Motor neuron (in vitro differentiated cells): ENCODE results near the gene BCKDHB. TPM values are rescaled to one million over a fixed set of nuclear protein-coding genes. Genes with fewer than 3 reads are reported as not detected.
A peak's percentile ranks its signal among the peaks of the same experiment; 100 is the strongest.
"Not testable (repeated sequence)": the region's sequence is repeated elsewhere in the genome, so short reads cannot be mapped to it uniquely, and the experiment has no call there.

Experiments
- ATAC-seq, 8 experiments: fragments of 200-7000 bp; cut with Tn5 transposase; replicated peaks in 6 of 8; 2 replicates each; pipeline ENCODE4 v1.8.0; 2021; ENCODE audit warnings: mild to moderate bottlenecking in 8 of 8, moderate library complexity in 8 of 8
- H3K27ac ChIP-seq, 2 donors: fragments of 250-450 bp; sonication (Bioruptor Pico); 2 replicates each; pipeline ENCODE4 v1.9.0; 2021; ENCODE audit warnings: antibody characterized with exemption in 2 of 2, mild to moderate bottlenecking in 2 of 2, moderate library complexity in 1 of 2
- H3K4me1 ChIP-seq, 2 donors: fragments of 250-450 bp; sonication (Bioruptor Pico); replicated peaks in 1 of 2; 2 replicates each; pipeline ENCODE4 v1.6.1; 2021; ENCODE audit warnings: antibody characterized with exemption in 2 of 2, mild to moderate bottlenecking in 2 of 2, moderate library complexity in 1 of 2
- H3K4me3 ChIP-seq, 5 donors: fragments of 250-450 bp; sonication (Bioruptor Pico); 2 replicates each; pipeline ENCODE4 v1.9.0; 2021; ENCODE audit warnings: antibody characterized with exemption in 5 of 5, mild to moderate bottlenecking in 5 of 5, moderate library complexity in 4 of 5
- WGBS, 10 experiments: fragments of 450-650 bp; shearing (Covaris generic); methylation state at CpG; one replicate each; pipeline ENCODE4 v1.0.0; 2022; 5-methylcytosine and 5-hydroxymethylcytosine counted together
- in situ Hi-C, 9 experiments: fragments of 400-800 bp; cut with MboI; loops; one replicate each; pipeline ENCODE4 v1.15.0; 2021; ENCODE audit warnings: low sequenced_read_pairs in 9 of 9, low pct_unique_long_range_greater_than_20kb in 2 of 9; ENCODE audit not compliant: unreplicated experiment in 9 of 9
- total RNA-seq, 8 experiments: library from RNA; unstranded; fragments of 300-600 nt; gene quantifications; 2 replicates each; pipeline versions ENCODE4 v1.2.3 to v1.2.4, GENCODE V29; 2022

BCKDHB gene
- total RNA-seq, 8 experiments from 2014 or later: 7.5 to 37.2 (median 10.4) TPM

DNA sequence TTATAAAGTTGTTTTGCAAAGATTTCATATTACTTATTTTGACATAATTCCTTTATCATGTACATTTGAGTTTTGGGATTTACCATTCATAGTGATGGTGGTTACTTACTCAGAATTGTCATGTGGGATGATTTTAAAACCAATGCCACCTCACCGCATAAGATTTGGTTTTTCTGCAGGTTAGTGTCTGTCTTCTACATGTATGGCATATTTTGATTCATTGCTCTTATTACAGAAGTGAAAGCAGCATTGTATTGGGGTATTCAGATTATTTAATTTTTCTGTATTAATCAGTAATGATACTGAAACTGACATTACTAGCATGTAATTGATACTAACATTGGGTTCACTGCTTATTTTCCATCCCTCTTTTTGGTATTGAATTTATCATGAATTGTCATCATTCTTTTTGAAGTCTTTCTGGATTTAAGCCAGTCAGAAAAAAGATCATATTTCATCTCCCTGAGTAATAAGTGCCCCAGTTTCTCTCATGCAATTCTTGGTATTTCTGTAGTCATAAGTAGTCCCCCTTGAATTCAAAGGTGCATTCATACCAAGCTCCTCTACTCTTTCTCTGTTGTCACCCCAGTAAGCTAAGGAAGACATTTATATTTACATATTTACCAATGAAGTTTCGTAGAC is 176.6 kb downstream of the BCKDHB start:
- no peak for ATAC-seq
- Histone ChIP-seq H3K27ac (no peak overlapping the region), H3K4me3 (no peak overlapping the region), H3K4me1 (no peaks in the 10 kb centered on the region)
- in situ Hi-C loops: no loop called here
- 80 to 100% (median 98%) methylated on average over 1 to 2 of the region's 2 CpGs; no CpG with 5 or more reads in 2 of the 10 experiments for whole genome bisulfite sequencing, 10 experiments

DNA sequence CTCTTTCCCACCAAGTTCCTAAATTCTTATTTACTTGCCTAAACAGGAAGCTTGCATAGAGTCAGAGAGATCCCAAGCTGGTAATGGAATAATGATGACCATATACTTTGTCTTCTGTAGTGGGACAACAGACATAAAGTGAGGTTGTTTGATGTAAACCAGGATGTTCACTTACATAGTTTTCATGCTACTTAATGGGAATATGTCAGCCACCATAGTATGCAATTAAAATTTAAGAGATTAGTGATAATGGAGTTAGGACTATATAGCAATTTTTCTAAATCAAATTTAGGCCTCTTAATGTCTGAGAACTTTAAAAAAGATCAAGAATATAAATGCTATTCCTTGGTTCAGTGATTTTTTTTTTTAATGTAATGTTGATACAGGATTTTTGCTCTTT is 180.6 kb downstream of the BCKDHB start:
- Histone ChIP-seq H3K4me3 (no peak overlapping the region), H3K27ac (no peak overlapping the region), H3K4me1 (no peaks in the 10 kb centered on the region)
- in situ Hi-C loops: no loop called here
- no peak for ATAC-seq

DNA sequence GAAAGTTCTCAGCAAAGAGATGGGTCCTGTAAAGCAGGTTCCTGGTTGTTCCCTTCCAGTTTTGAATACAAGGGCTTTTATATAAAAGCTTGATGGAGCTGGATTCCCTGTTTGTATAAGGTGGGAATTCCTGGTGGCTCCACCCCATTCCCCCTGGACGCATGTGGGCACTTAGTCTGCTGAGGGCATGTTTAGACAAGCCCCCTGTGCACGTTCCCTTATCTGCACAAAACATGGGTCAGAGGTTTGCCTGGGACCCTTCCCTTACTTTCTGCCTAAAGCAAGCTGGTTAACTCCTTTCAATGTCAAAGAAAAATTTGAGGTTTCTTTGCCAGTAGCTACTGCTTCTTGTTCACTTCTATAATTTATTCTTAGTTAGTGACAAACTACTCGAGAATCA is 181.1 kb downstream of the BCKDHB start:
- H3K27ac ChIP-seq: no peak overlapping the region
- 37 to 100% (median 85%) methylated on average over 1 to 3 of the region's 3 CpGs for WGBS, 10 experiments
- no peaks in the 10 kb centered on the region for H3K4me1 ChIP-seq
- no peak overlapping the region for H3K4me3 ChIP-seq
- in situ Hi-C loops: no loop called here
- no peak for ATAC-seq

DNA sequence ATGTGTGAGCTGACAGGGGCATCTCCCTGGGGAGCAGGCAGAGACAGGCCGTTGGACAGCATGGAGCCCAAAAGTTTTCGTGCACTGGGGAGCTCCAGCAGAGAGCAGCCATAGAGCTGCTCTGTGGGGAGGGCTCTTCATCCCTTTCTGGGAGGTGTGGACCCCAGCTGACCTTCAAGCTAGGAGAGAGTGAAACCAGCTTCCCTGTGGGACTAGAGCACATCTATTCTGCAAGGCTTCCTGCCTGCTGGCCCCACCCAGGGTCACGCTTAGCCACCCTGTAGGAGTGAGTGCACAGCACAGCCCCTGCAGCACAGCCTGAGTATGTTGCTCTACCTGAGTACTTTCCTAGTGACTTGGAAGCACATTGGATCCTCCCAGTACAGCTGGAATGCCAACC is 183.3 kb downstream of the BCKDHB start:
- Histone ChIP-seq H3K4me3 (no peak overlapping the region), H3K27ac (no peak overlapping the region), H3K4me1 (no peaks in the 10 kb centered on the region)
- 0 to 100% (median 67%) methylated on average over 1 to 2 of the region's 3 CpGs; no CpG with 5 or more reads in 5 of the 10 experiments for WGBS, 10 experiments
- ATAC-seq: no peak
- in situ Hi-C loops: no loop called here

DNA sequence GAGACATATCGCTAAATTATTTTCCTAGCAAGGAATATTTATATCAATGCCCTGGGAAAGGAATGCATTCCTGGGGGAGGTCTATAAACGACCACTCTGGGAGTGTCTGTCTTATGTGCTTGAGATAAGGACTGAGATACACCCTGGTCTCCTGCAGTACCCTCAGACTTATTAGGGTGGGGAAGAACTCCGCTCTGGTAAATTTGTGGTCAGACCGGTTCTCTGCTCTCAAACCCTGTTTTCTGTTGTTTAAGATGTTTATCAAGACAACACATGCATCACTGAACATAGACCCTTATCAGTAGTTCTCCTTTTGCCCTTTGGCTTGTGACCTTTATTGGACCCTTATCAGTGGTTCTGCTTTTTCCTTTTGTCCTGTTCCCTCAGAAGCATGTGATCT is 188.1 kb downstream of the BCKDHB start:
- H3K4me1 ChIP-seq, H3K4me3 ChIP-seq, H3K27ac ChIP-seq, ATAC-seq, in situ Hi-C loops: not testable (repeated sequence)
- 80 to 100% (median 97%) methylated on average over 1 to 4 of the region's 4 CpGs; no CpG with 5 or more reads in 2 of the 10 experiments for WGBS, 10 experiments

DNA sequence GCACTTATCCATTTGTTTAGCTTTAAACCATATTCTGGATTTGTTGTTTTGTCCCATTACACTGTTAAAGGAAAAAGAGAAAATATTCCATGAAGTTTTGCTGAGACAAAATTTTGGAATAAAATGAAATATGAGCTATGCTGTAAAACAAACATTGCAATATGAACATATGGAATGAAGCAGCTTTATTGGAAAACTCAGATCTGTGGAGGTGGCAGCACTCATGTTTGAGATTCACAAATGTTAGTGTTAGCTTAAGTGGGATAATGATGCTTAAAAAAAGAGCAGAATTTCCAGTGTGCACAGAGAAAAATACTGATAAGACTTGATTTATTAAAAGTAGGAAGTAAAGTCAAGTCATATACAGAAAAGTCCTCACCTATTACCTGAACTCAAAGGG is 196.2 kb downstream of the BCKDHB start:
- Histone ChIP-seq H3K4me3 (no peak overlapping the region), H3K4me1 (no peaks in the 10 kb centered on the region), H3K27ac (no peak overlapping the region)
- in situ Hi-C loops: no loop called here
- ATAC-seq: no peak

DNA sequence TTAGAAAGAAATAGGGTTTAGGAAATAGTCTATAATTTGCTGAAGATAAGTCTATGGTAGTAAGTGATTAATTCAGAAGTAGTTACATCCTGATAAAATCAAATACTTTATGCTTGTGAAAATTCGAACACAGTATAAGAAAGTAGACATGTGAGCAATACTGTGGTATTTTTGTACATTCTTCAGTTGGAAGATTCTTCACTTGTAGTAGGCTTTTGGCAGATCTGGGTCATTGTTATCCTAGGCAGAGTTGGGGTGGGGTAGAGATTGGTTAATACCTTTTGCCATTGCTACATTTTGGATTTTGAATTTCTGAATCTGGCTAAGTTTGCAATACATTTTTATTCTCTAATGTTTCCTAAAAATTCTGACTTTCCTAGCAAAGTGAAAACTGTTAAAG is 197.5 kb downstream of the BCKDHB start:
- Histone ChIP-seq H3K27ac (no peak overlapping the region), H3K4me3 (no peak overlapping the region), H3K4me1 (no peaks in the 10 kb centered on the region)
- ATAC-seq: no peak
- in situ Hi-C loops: no loop called here
- WGBS, 10 experiments: 0 to 80% (median 30%) methylated on average over 1 of the region's 1 CpG

DNA sequence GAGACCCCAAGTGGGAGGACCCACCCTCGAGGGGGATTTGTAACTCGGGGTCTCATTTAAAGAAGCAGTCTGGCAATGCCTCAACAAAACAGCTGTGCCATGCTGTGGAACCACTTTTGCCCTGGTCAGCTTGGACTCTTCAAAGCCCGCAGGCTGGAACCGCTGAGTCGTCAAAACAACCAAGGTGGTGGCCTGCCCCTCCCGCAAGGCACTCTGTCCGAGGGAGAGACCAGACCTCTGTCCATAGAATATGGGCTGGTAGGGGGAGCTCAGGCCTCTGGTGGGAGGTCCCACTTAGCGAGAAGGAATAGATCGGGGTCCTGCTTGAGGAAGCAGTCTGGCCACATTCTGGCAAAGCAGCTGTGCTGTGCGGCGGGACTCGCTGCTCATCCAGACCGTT is 208.1 kb downstream of the BCKDHB start:
- WGBS, 10 experiments: 50 to 100% (median 80%) methylated on average over 1 to 2 of the region's 13 CpGs; no CpG with 5 or more reads in 5 of the 10 experiments
- in situ Hi-C loops: no loop called here
- Histone ChIP-seq H3K27ac (no peak overlapping the region), H3K4me1 (peaks cover 4 to 6% of the 10 kb centered on the region in 2 donors), H3K4me3 (no peak overlapping the region)
- no peak for ATAC-seq

DNA sequence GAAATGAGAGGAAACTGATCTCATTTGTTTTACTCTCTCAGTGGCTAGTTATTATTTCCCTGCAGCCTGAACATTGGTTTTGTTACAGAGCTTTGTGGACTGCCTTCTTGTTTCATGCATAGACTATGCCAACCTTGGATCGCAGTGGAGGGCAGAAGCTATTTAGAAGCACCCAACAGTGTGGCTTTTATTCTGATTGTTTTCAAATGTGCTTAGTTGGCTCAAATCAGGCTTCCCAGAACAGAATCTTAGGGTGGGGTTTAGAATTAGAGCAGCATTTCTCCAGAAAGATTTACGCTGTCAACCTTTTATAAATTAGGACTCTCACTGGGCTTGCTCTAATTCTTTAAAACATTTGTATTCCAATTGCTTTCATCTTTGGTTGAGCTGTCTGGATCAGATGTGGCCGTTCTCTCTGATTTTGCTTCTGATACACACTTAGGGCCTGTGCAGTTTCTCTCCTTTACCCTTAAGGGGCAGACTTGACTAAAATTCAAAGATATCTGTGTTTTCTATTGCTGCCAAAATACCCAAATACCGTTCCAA is 210.3 kb downstream of the BCKDHB start:
- H3K27ac ChIP-seq: no peak overlapping the region
- in situ Hi-C loops: no loop called here
- H3K4me3 ChIP-seq: no peak overlapping the region
- 14 to 60% (median 41%) methylated on average over 1 to 4 of the region's 4 CpGs; no CpG with 5 or more reads in 2 of the 10 experiments for WGBS, 10 experiments
- H3K4me1 ChIP-seq: peaks cover 4 to 6% of the 10 kb centered on the region in 2 donors
- ATAC-seq: peak; percentile 40 to 81 (median 76)

DNA sequence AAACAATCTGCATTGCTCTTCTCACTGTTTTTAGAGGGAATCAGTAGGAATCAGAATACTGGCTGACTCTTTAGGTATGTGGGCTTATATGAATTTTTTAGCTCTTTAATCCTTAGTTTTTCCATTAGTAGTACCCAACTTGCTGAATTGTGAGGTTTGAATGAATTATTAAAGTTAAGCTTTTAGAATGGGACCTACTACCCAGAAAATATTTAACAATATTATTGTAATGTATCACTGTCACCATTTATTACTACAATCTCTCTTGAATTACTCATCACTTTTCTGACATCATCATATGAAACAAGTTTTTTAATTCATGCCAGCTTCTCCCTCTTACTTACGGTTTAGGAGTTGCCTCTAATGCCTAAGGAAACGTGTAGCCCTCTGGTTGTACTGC is 212.7 kb downstream of the BCKDHB start:
- H3K27ac ChIP-seq: no peak overlapping the region
- in situ Hi-C loops: no loop called here
- no peak overlapping the region for H3K4me3 ChIP-seq
- ATAC-seq: peak in 2 of 8 experiments; percentile 14 to 19
- peaks cover 4 to 6% of the 10 kb centered on the region in 2 donors for H3K4me1 ChIP-seq
- WGBS, 10 experiments: 0 to 100% (median 86%) methylated on average over 1 to 2 of the region's 2 CpGs; no CpG with 5 or more reads in 3 of the 10 experiments

DNA sequence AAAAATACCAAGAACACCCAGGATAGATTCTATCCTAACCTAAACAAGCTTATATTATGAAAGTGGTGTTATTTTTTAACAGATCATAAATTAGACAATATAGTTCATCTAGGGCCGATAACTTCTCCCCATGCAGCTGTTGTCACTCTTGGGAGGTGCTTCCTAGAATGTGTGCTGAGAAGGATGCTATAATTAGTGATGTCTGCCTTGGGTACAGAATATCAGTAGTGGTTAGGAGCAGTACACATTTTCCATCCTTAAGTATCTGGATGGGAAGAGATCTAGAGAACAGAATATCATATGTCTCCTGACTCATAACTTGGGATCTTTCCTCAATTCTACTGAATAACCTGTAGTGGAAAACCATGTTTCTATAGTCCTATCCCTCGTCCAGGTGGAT is 214.5 kb downstream of the BCKDHB start:
- in situ Hi-C loops: no loop called here
- ATAC-seq: no peak
- Histone ChIP-seq H3K4me1 (peaks cover 4 to 6% of the 10 kb centered on the region in 2 donors), H3K27ac (no peak overlapping the region), H3K4me3 (no peak overlapping the region)
- WGBS, 10 experiments: 88 to 100% (median 100%) methylated on average over 1 to 2 of the region's 2 CpGs; no CpG with 5 or more reads in 2 of the 10 experiments

DNA sequence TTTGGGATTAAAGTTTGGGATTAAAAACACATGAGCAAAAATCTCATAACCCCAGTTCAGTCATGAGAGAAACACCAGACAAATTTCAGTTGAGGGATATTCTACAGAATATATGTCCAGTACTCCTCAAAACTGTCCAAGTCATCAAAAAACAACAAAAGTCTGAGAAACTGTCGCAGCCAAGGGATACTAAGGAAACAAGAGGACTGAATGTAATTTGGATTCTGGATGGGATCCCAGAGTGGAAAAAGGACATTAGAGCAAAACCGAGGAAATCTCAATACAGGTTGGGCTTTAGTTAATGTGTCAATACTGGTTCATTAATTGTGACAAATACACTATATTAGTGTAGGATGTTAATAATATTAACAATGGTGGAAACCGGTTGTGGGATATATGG is 219.3 kb downstream of the BCKDHB start:
- Histone ChIP-seq H3K4me1 (peaks cover 0 to 6% of the 10 kb centered on the region in 2 donors), H3K27ac (no peak overlapping the region), H3K4me3 (no peak overlapping the region)
- ATAC-seq: peak in 1 of 8 experiments; percentile 69
- in situ Hi-C loops: no loop called here
- WGBS, 10 experiments: 40 to 100% (median 78%) methylated on average over 1 to 3 of the region's 3 CpGs

DNA sequence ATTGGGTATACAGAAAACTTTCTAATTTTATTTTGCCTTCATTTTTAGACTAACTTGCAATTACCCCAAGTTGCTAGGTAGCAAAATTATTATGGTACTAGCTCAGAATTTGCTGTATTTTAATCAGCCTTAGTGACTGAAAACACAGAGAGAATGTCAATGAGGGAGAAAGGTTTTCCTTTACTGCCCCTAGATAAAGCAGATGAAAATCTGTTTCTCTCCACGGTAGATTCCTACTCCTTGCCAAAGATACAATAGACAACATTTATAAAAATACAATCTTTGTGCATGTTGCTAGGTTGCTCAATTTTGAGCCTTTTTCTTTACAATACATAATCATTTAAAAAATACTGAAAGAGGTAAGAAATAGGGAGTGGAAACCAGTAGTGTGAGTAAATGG is 222.2 kb downstream of the BCKDHB start:
- WGBS, 10 experiments: 0 to 83% (median 33%) methylated on average over 1 of the region's 1 CpG; no CpG with 5 or more reads in 4 of the 10 experiments
- Histone ChIP-seq H3K4me1 (peaks cover 15 to 18% of the 10 kb centered on the region in 2 donors), H3K27ac (no peak overlapping the region), H3K4me3 (no peak overlapping the region)
- ATAC-seq: peak in 1 of 8 experiments; percentile 51
- in situ Hi-C loops: no loop called here

DNA sequence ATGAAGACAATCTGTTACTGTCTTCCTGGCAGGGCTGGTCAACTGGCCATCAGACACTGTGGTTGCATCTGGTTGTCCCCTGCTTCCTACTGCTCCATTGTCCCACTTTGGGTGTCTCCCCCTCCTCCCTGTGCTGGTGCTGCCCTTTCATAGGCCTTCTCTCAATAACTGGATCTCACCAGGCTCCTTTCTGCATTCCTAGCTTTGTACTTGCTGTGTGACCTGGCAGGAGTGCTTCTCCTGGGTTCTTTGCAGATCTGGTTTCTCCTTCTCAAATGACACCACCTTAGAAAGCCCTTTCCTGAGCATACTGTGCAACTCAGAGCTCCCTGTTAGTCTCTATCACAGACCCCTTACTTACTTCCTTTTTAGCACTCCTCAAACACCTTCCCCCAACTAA is 223.0 kb downstream of the BCKDHB start:
- H3K4me1 ChIP-seq: peaks cover 20 to 26% of the 10 kb centered on the region in 2 donors
- in situ Hi-C loops: no loop called here
- H3K27ac ChIP-seq: no peak overlapping the region
- no peak overlapping the region for H3K4me3 ChIP-seq
- no peak for ATAC-seq
